Neural cell (in vitro differentiated cells): ENCODE measurements around the gene GLRX2. TPM values are rescaled to one million over a fixed set of nuclear protein-coding genes. Genes with fewer than 3 reads are reported as not detected.

ENCODE experiments used
- H2AFZ ChIP-seq: fragments of 200-600, 300-800 bp; sonication (generic), shearing (Covaris generic); 2 replicates; pipeline ENCODE4 v1.6.0; 2014; ENCODE audit warnings: low read depth, mild to moderate bottlenecking, antibody characterized with exemption, low read length, moderate library complexity
- H3F3A ChIP-seq: fragments of 200-600 bp; shearing (Covaris generic); 2 replicates; pipeline ENCODE4 v1.6.1; 2016; ENCODE audit warnings: mild to moderate bottlenecking, moderate library complexity, mixed read lengths, antibody characterized with exemption, low read length; ENCODE audit not compliant: insufficient read depth, poor library complexity, severe bottlenecking
- H3K27ac ChIP-seq: fragments of 200-600, 300-800 bp; sonication (generic), shearing (Covaris generic); 2 replicates; pipeline ENCODE4 v1.5.1; 2014; ENCODE audit warnings: mild to moderate bottlenecking, low read length, moderate library complexity
- H3K27me3 ChIP-seq: fragments of 300-800, 200-600 bp; sonication (generic), shearing (Covaris generic); 2 replicates; pipeline ENCODE4 v1.6.0; 2014; ENCODE audit warnings: mild to moderate bottlenecking, low read depth, low read length, moderate library complexity; ENCODE audit not compliant: insufficient read depth
- H3K36me3 ChIP-seq: fragments of 300-800, 200-600 bp; sonication (generic), shearing (Covaris generic); 2 replicates; pipeline ENCODE4 v1.5.1; 2014; ENCODE audit warnings: mild to moderate bottlenecking, antibody characterized with exemption, low read length, moderate library complexity; ENCODE audit not compliant: insufficient read depth
- H3K4me2 ChIP-seq: fragments of 300-800, 200-600 bp; sonication (generic), shearing (Covaris generic); 2 replicates; pipeline ENCODE4 v1.6.0; 2014; ENCODE audit warnings: mild to moderate bottlenecking, low read length
- H3K4me3 ChIP-seq: fragments of 300-800, 200-600 bp; sonication (generic), shearing (Covaris generic); 2 replicates; pipeline ENCODE4 v1.5.1; 2014; ENCODE audit warnings: mild to moderate bottlenecking, low read length, moderate library complexity
- H3K79me2 ChIP-seq: fragments of 200-600 bp; shearing (Covaris generic); replicated peaks from 2 replicates; pipeline ENCODE4 v1.6.0; 2014; ENCODE audit warnings: mild to moderate bottlenecking, low read length, moderate library complexity; ENCODE audit not compliant: insufficient read depth
- H3K9ac ChIP-seq: fragments of 300-800, 200-600 bp; sonication (generic), shearing (Covaris generic); 2 replicates; pipeline ENCODE4 v1.6.1; 2016; ENCODE audit warnings: mild to moderate bottlenecking, low read length, mixed read lengths
- H3K9me2 ChIP-seq: fragments of 200-600 bp; shearing (Covaris generic); 2 replicates; pipeline ENCODE4 v1.6.1; 2016; ENCODE audit warnings: mild to moderate bottlenecking, low read length, mixed read lengths; ENCODE audit not compliant: insufficient read depth
- H3K9me3 ChIP-seq: fragments of 200-600, 300-800 bp; sonication (generic), shearing (Covaris generic); 2 replicates; pipeline ENCODE4 v1.6.1; 2016; ENCODE audit warnings: mild to moderate bottlenecking, mixed run types, low read length, moderate library complexity, mixed read lengths
- H4K20me1 ChIP-seq: fragments of 200-600 bp; shearing (Covaris generic); 2 replicates; pipeline ENCODE4 v1.6.1; 2016; ENCODE audit warnings: mild to moderate bottlenecking, mixed run types; ENCODE audit not compliant: insufficient read depth
- EP300 ChIP-seq: fragments of 450-650 bp; conservative IDR thresholded peaks from 2 replicates; pipeline ENCODE4 v1.6.1; 2014; ENCODE audit warnings: antibody characterized with exemption, mild to moderate bottlenecking, moderate library complexity; ENCODE audit not compliant: poor library complexity, severe bottlenecking
- EZH2 ChIP-seq: fragments of 200-600, 300-800 bp; shearing (Covaris generic), sonication (generic); IDR thresholded peaks from 2 replicates; pipeline ENCODE4 v1.6.1; 2014; ENCODE audit warnings: antibody characterized with exemption, low read length, borderline replicate concordance, mild to moderate bottlenecking; ENCODE audit not compliant: insufficient read depth, poor library complexity, severe bottlenecking
- MXI1 ChIP-seq: fragments of 450-650 bp; conservative IDR thresholded peaks from 2 replicates; pipeline ENCODE4 v1.6.1; 2014; ENCODE audit warnings: antibody characterized with exemption, mild to moderate bottlenecking; ENCODE audit not compliant: poor library complexity, severe bottlenecking
- POLR2AphosphoS5 ChIP-seq: IDR thresholded peaks from 2 replicates; pipeline ENCODE4 v1.6.1; 2012
- RAD21 ChIP-seq: fragments of 450-650 bp; conservative IDR thresholded peaks from 2 replicates; pipeline ENCODE4 v1.6.1; 2014; ENCODE audit warnings: antibody characterized with exemption, mild to moderate bottlenecking, moderate library complexity
- REST ChIP-seq: IDR thresholded peaks from 2 replicates; pipeline ENCODE4 v1.6.1; 2012; ENCODE audit warnings: borderline replicate concordance
- SMC3 ChIP-seq: fragments of 450-650 bp; conservative IDR thresholded peaks from 2 replicates; pipeline ENCODE4 v1.6.1; 2014; ENCODE audit warnings: antibody characterized with exemption, mild to moderate bottlenecking, moderate library complexity; ENCODE audit not compliant: poor library complexity
- TAF1 ChIP-seq: IDR thresholded peaks from 2 replicates; pipeline ENCODE4 v1.6.1; 2012; ENCODE audit warnings: low read depth
- polyA plus RNA-seq: library from polyadenylated mRNA; depleted of rRNA; stranded (reverse); fragments of >200 nt; gene quantifications from 2 replicates; pipeline ENCODE4 v1.2.3, GENCODE V29; 2014

Gene GLRX2
- polyA plus RNA-seq, 1 donor from 2014 or later, result 6.6 TPM

GRCh38 chr1:193142409-193142808 lies 37.2 kb upstream of the GLRX2 start:
- H3K79me2 ChIP-seq, result no peaks in the 10 kb centered on the region
- H3K27me3 ChIP-seq, result no peaks in the 10 kb centered on the region
- H3K9me2 ChIP-seq, result no peaks in the 10 kb centered on the region
- no peaks in the 10 kb centered on the region for H3K9me3 ChIP-seq
- TF ChIP-seq EZH2, result no peak
- TF ChIP-seq EP300, result no peak
- no peak overlapping the region for H3K4me2 ChIP-seq
- H4K20me1 ChIP-seq, result no peaks in the 10 kb centered on the region
- H3K36me3 ChIP-seq, result peaks cover 10% of the 10 kb centered on the region
- no peaks in the 10 kb centered on the region for H3F3A ChIP-seq
- no peak overlapping the region for H3K27ac ChIP-seq
- H2AFZ ChIP-seq, result no peak overlapping the region
- H3K4me3 ChIP-seq, result no peak overlapping the region
- no peak overlapping the region for H3K9ac ChIP-seq

GRCh38 chr1:193141804-193142203 lies 36.6 kb upstream of the GLRX2 start:
- TF ChIP-seq RAD21 (no peak), EP300 (no peak)
- Histone ChIP-seq H3K79me2 (no peaks in the 10 kb centered on the region), H3K9ac (no peak overlapping the region), H4K20me1 (no peaks in the 10 kb centered on the region), H3K36me3 (peaks cover 10% of the 10 kb centered on the region), H3K9me3 (no peaks in the 10 kb centered on the region), H3K4me2 (no peak overlapping the region), H3F3A (no peaks in the 10 kb centered on the region), H3K9me2 (no peaks in the 10 kb centered on the region), H2AFZ (no peak overlapping the region), H3K27me3 (no peaks in the 10 kb centered on the region), H3K27ac (no peak overlapping the region), H3K4me3 (peak overlapping the region; percentile 14)

GRCh38 chr1:193140254-193140653 lies 35.0 kb upstream of the GLRX2 start:
- Histone ChIP-seq H3K9me2 (no peaks in the 10 kb centered on the region), H3K9me3 (no peaks in the 10 kb centered on the region), H3K36me3 (peaks cover 10% of the 10 kb centered on the region), H3K9ac (no peak overlapping the region), H3K4me2 (no peak overlapping the region), H3K27ac (no peak overlapping the region), H3F3A (no peaks in the 10 kb centered on the region), H4K20me1 (no peaks in the 10 kb centered on the region), H3K79me2 (no peaks in the 10 kb centered on the region), H3K4me3 (no peak overlapping the region), H2AFZ (no peak overlapping the region), H3K27me3 (no peaks in the 10 kb centered on the region)
- no peak for TF ChIP-seq SMC3
- no peak for TF ChIP-seq EZH2
- TF ChIP-seq REST, result no peak
- no peak for TF ChIP-seq TAF1
- no peak for TF ChIP-seq MXI1
- TF ChIP-seq POLR2AphosphoS5, result no peak
